SU-DHL-6 (cell line): ENCODE results near the gene FAM118A.

Experiments used
- H2AFZ ChIP-seq: fragments of 200-600 bp; sonication (generic); 2 replicates; pipeline ENCODE4 v1.6.1; 2014; ENCODE audit warnings: low read depth, mild to moderate bottlenecking, moderate library complexity, mixed read lengths, antibody characterized with exemption, low read length; ENCODE audit not compliant: severe bottlenecking
- H3F3A ChIP-seq: fragments of 200-600 bp; shearing (Covaris generic); 2 replicates; pipeline ENCODE4 v1.6.0; 2016; ENCODE audit warnings: antibody characterized with exemption, mild to moderate bottlenecking; ENCODE audit not compliant: insufficient read depth
- H3K27ac ChIP-seq: fragments of 200-600 bp; sonication (generic); 2 replicates; pipeline ENCODE4 v1.5.1; 2016; ENCODE audit warnings: low read depth, mild to moderate bottlenecking, low read length, moderate library complexity, mixed read lengths
- H3K27me3 ChIP-seq: fragments of 200-600 bp; sonication (generic), shearing (Covaris generic); 2 replicates; pipeline ENCODE4 v1.6.0; 2014; ENCODE audit warnings: mild to moderate bottlenecking, low read length
- H3K36me3 ChIP-seq: fragments of 200-600 bp; sonication (generic); 2 replicates; pipeline ENCODE4 v1.6.1; 2014; ENCODE audit warnings: mild to moderate bottlenecking, low read length, mixed read lengths
- H3K4me2 ChIP-seq: fragments of 300-600, 200-600 bp; shearing (Covaris generic), sonication (generic); 2 replicates; pipeline ENCODE4 v1.6.0; 2014; ENCODE audit warnings: low read length, low read depth, mild to moderate bottlenecking; ENCODE audit not compliant: poor library complexity, severe bottlenecking
- H3K4me3 ChIP-seq: fragments of 200-600 bp; sonication (generic); 2 replicates; pipeline ENCODE4 v1.5.1; 2014; ENCODE audit warnings: antibody characterized with exemption, low read length, mild to moderate bottlenecking, mixed read lengths; ENCODE audit not compliant: insufficient read depth, poor library complexity, severe bottlenecking
- H3K79me2 ChIP-seq: fragments of 200-600 bp; sonication (generic); 2 replicates; pipeline ENCODE4 v1.6.1; 2014; ENCODE audit warnings: mild to moderate bottlenecking, low read length, moderate library complexity; ENCODE audit not compliant: insufficient read depth
- H3K9ac ChIP-seq: fragments of 200-600 bp; sonication (generic); 2 replicates; pipeline ENCODE4 v1.7.0; 2014; ENCODE audit warnings: mild to moderate bottlenecking, low read length
- H3K9me2 ChIP-seq: fragments of 200-600 bp; sonication (generic); replicated peaks from 2 replicates; pipeline ENCODE4 v1.6.1; 2014; ENCODE audit warnings: low read length; ENCODE audit not compliant: insufficient read depth
- H3K9me3 ChIP-seq: fragments of 200-600 bp; sonication (generic); 2 replicates; pipeline ENCODE4 v1.6.1; 2014; ENCODE audit warnings: low read length, mixed read lengths; ENCODE audit not compliant: insufficient read depth
- H4K20me1 ChIP-seq: fragments of 200-600 bp; sonication (generic); 2 replicates; pipeline ENCODE4 v1.6.1; 2014; ENCODE audit warnings: low read depth, mild to moderate bottlenecking, antibody characterized with exemption, low read length, moderate library complexity, mixed read lengths
- CTCF ChIP-seq: fragments of 200-600 bp; sonication (generic); IDR thresholded peaks from one replicate; pipeline ENCODE4 v1.5.1; 2017; ENCODE audit warnings: antibody characterized with exemption, mild to moderate bottlenecking, low read length, moderate library complexity; ENCODE audit not compliant: insufficient read depth, poor library complexity, severe bottlenecking
- EZH2phosphoT487 ChIP-seq: fragments of 200-600 bp; sonication (generic), shearing (Covaris generic); conservative IDR thresholded peaks from 2 replicates; pipeline ENCODE4 v1.6.1; 2018; ENCODE audit warnings: mild to moderate bottlenecking, antibody characterized with exemption, low read length, moderate library complexity, mixed read lengths

Gene FAM118A

DNA sequence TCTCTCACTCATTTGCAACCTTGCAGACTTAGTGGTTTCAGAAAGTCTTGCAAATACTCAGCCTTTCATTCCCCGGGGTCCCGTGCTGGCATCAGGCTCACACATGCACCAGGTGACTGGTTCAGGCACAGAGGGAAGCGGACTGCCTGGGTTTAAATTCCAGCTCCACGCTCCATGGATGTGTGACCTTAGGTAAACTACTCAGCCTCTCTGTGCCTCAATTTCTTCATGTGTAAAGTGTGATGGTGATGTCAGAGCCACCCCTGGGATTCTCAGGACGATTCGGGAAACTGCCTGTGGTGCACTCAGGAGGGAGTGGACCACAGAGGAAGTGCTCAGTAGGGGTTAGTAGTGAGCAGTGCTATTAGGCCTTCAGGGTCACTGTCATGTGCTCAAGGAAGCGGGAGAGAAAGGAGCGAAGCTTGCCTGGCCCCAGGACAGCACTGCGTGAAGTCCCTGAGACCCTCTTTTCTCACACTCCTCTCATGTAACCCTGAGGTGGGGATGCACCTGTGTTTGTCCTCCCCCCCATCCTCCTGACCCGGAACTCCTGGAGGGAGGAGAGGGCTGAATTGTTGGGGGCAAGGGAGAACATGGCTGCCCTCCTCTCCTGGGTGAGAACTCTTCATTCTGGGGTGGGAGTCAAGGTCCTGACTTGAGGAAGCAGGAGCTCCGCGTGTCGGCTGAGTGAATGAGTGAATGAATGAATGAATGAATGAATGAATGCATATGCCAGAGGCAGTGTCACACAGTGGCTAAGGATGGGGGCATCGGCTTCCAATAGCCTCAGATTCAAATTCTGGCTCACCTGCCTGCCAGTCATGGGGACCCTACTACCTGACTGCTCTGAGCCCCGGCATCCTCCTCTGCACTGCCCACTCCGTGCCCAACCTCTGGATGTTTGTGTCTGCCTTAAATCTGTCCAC is 39.4 kb upstream of the FAM118A start:
- H3F3A ChIP-seq, result no peaks in the 10 kb centered on the region

DNA sequence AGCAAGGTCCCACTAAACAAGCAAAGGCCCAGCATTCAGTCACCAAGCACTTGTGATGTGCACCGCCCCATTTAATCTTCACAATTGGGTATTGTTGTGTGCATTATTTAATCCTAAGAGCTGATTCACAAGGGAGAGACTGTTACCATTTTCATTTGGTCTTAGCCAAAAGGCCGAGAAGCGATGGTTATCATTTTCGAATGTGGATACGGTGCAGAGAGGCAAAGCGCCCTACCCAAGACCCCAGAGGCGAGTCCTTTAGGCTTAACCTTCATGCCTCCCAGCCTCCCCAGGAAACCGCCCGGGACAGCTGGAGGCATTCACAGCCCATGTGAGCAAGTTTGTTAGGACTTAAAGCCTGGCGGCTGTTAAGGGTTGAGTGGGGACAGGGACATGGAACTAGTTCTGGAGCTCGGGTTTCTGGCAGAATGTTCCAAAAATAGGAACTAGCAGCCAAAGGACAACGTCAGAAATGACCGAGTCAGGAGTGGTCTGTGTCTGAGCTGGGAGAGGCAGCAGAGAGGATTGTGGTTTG is 38.0 kb upstream of the FAM118A start:
- no peak overlapping the region for H3K4me2 ChIP-seq
- no peaks in the 10 kb centered on the region for H3K9me3 ChIP-seq
- no peaks in the 10 kb centered on the region for H3K27me3 ChIP-seq
- TF ChIP-seq CTCF, result no peak
- TF ChIP-seq EZH2phosphoT487, result no peak
- H3K9ac ChIP-seq, result no peak overlapping the region
- no peak overlapping the region for H3K4me3 ChIP-seq
- H3K27ac ChIP-seq, result no peak overlapping the region
- no peaks in the 10 kb centered on the region for H3F3A ChIP-seq
- no peaks in the 10 kb centered on the region for H3K79me2 ChIP-seq
- no peaks in the 10 kb centered on the region for H3K36me3 ChIP-seq
- H3K9me2 ChIP-seq, result no peaks in the 10 kb centered on the region
- H4K20me1 ChIP-seq, result no peaks in the 10 kb centered on the region
- H2AFZ ChIP-seq, result no peak overlapping the region

More for the DNA sequence above, 39.4 kb upstream of the FAM118A start:
- Histone ChIP-seq H3K9ac (no peak overlapping the region), H3K4me2 (no peak overlapping the region), H2AFZ (no peak overlapping the region), H3K9me3 (no peaks in the 10 kb centered on the region), H3K36me3 (no peaks in the 10 kb centered on the region), H3K27me3 (no peaks in the 10 kb centered on the region), H3K4me3 (no peak overlapping the region), H4K20me1 (no peaks in the 10 kb centered on the region), H3K9me2 (no peaks in the 10 kb centered on the region), H3K79me2 (no peaks in the 10 kb centered on the region), H3K27ac (no peak overlapping the region)
- no peak for TF ChIP-seq CTCF
- TF ChIP-seq EZH2phosphoT487, result no peak

DNA sequence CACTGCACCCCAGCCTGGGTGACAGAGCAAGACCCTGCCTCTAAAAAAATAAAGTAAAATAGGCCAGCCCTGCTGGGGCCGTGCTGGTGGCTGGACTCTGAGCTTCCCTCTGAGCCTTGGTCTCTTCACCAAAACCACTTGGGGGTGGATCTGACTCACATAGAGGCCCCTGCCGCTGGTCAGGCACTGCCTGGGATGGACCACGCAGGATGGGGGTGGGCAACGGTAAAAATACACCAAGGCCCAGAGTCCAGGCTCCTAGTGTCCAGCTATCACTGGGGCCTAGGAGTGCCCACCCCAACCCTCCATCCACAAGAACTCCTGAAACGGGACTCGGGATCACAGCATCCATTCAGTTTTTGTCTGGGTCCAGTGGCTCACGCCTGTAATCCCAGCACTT is 37.2 kb upstream of the FAM118A start:
- H3K27me3 ChIP-seq, result no peaks in the 10 kb centered on the region
- H3K79me2 ChIP-seq, result no peaks in the 10 kb centered on the region
- no peak overlapping the region for H3K4me3 ChIP-seq
- H3K9me2 ChIP-seq, result no peaks in the 10 kb centered on the region
- H3K4me2 ChIP-seq, result no peak overlapping the region
- H3K9ac ChIP-seq, result no peak overlapping the region
- TF ChIP-seq EZH2phosphoT487, result no peak
- TF ChIP-seq CTCF, result no peak
- H4K20me1 ChIP-seq, result no peaks in the 10 kb centered on the region
- no peak overlapping the region for H2AFZ ChIP-seq
- H3K36me3 ChIP-seq, result no peaks in the 10 kb centered on the region
- no peak overlapping the region for H3K27ac ChIP-seq
- H3F3A ChIP-seq, result no peaks in the 10 kb centered on the region
- H3K9me3 ChIP-seq, result no peaks in the 10 kb centered on the region
